ENCODE measurements around the gene PRRX1.

DNA sequence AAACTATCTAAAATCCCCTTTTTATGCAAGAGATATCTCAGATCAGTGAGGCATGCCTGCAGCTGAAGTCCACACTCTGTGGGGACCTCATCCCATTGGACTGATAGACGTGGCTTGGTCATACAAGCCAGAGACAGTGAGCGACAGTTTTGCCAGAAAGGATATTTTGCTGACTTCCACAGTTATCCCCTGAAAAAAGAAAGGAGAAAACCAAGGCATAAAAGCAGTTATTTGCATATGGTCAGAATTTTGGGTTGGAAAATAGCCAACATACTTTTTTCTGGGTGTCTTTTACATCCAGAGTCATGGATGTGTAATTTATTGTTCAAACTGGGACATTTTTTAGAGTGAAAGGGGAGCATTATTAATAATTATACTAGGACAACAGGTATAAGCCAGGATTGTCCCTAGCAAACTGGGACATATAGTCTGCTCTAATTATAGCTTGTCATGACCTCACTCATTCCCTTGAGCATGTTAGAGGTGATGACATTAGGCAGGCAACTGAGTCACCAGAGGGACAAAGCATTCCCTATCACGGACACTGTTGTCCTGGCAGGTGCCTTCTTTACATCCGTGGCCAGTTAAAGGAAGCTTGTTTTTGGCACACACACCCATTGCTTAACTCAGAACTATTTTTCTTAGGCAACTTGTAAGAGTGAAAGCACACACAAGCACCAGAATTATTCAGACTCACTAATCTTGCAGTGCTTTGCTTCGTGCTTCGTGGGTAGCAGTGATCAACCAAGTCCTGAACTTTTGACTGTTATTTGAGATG lies 65.5 kb downstream of the PRRX1 start:
- no peak for TF ChIP-seq ZFX (IDR thresholded peaks at IDR 0.05)
- TF ChIP-seq, protein P1, sequence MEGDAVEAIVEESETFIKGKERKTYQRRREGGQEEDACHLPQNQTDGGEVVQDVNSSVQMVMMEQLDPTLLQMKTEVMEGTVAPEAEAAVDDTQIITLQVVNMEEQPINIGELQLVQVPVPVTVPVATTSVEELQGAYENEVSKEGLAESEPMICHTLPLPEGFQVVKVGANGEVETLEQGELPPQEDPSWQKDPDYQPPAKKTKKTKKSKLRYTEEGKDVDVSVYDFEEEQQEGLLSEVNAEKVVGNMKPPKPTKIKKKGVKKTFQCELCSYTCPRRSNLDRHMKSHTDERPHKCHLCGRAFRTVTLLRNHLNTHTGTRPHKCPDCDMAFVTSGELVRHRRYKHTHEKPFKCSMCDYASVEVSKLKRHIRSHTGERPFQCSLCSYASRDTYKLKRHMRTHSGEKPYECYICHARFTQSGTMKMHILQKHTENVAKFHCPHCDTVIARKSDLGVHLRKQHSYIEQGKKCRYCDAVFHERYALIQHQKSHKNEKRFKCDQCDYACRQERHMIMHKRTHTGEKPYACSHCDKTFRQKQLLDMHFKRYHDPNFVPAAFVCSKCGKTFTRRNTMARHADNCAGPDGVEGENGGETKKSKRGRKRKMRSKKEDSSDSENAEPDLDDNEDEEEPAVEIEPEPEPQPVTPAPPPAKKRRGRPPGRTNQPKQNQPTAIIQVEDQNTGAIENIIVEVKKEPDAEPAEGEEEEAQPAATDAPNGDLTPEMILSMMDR (conservative IDR thresholded peaks at IDR 0.05): no peak
